Activated T-cell treated with anti-CD3 and anti-CD28 coated beads, Interleukin-2, amount 50 U/mL, for 72 hours (primary cell): Measurements from ENCODE around the gene LRRTM4. TPM values are rescaled to one million over a fixed set of nuclear protein-coding genes. Genes with fewer than 3 reads are reported as not detected.
"Not testable (repeated sequence)": the region's sequence is repeated elsewhere in the genome, so short reads cannot be mapped to it uniquely, and the experiment has no call there.

Source experiments
- ATAC-seq, 2 donors: fragments of 150-1000 bp; cut with Tn5 transposase; replicated peaks in 1 of 2; 2 replicates each; pipeline ENCODE4 v1.10.0; 2021; ENCODE audit warnings: moderate library complexity in 2 of 2, mild to moderate bottlenecking in 1 of 2
- DNase-seq, 2 donors: peaks; one replicate each; pipeline ENCODE4 v3.0.0; 2021 to 2022; ENCODE audit warnings: mixed read lengths in 1 of 2
- H3K27ac Mint-ChIP-seq: one replicate; pipeline ENCODE4 v1.8.0; 2022; ENCODE audit warnings: mild to moderate bottlenecking, moderate library complexity, mixed read lengths
- H3K27me3 Mint-ChIP-seq: one replicate; pipeline ENCODE4 v1.8.0; 2022; ENCODE audit warnings: low read depth, mixed read lengths
- H3K36me3 Mint-ChIP-seq, 2 donors: one replicate each; pipeline ENCODE4 v1.8.0; 2022; ENCODE audit warnings: mixed read lengths in 2 of 2, mild to moderate bottlenecking in 1 of 2; ENCODE audit not compliant: insufficient read depth in 2 of 2
- H3K4me1 Mint-ChIP-seq: one replicate; pipeline ENCODE4 v1.8.0; 2022; ENCODE audit warnings: low read depth, mixed read lengths
- H3K4me3 Mint-ChIP-seq, 2 donors: one replicate each; pipeline ENCODE4 v1.8.0; 2022; ENCODE audit warnings: mild to moderate bottlenecking in 2 of 2, mixed read lengths in 2 of 2, moderate library complexity in 2 of 2
- H3K9me3 Mint-ChIP-seq, 2 donors: one replicate each; pipeline ENCODE4 v1.8.0; 2022; ENCODE audit warnings: mixed read lengths in 2 of 2
- total RNA-seq, 2 donors: library from RNA; stranded (reverse); gene quantifications; one replicate each; pipeline ENCODE4 v1.2.3, GENCODE V29; 2022

The LRRTM4 gene
- total RNA-seq, 2 donors from 2014 or later = not detected

DNA sequence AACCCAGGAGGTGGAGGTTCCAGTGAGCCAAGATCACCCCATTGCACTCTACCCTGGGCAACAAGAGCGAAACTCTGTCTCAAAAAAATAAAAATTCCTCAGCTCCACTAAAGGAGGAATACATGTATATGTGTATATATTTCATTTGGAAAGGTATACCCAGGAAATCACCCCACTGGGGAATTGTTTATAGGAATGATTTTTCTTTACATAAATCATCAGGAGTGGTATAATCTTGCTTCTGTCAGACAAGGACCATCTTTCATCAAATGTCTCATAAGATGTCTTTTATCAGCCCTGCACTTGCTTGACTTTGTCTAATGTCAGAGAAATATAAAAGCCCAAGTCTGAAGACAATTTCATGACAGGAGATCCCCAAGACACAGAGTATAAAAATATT, 709.1 kb downstream of the LRRTM4 start:
- Mint-ChIP-seq H3K27ac (no peak overlapping the region), H3K4me3 (no peak overlapping the region), H3K4me1 (no peaks in the 10 kb centered on the region), H3K9me3 (peaks cover 8 to 12% of the 10 kb centered on the region in 2 donors), H3K36me3 (no peaks in the 10 kb centered on the region), H3K27me3 (no peaks in the 10 kb centered on the region)
- ATAC-seq (no peak), DNase-seq (no peak)

DNA sequence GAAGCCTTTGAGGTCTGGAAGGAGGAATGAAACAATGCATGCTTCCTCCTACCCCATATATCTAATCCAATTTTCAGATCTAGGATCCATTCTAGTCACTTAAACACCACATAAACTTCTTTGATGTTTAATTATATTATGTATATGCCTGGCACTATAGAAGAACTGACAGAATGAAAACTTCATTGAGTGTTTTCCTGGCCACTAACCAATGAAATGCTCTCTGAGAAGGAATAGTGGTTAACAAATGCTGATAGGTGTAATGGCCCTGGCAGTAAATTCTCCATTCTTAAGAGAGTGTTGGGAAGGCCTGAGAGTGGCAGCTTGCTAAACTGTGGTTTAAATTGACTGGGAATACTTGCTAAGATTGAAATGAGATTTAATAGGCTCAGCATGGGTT, 710.0 kb downstream of the LRRTM4 start:
- no peak for ATAC-seq
- no peak for DNase-seq
- H3K9me3 Mint-ChIP-seq = peaks cover 7 to 12% of the 10 kb centered on the region in 2 donors
- no peaks in the 10 kb centered on the region for H3K27me3 Mint-ChIP-seq
- no peaks in the 10 kb centered on the region for H3K4me1 Mint-ChIP-seq
- H3K36me3 Mint-ChIP-seq = no peaks in the 10 kb centered on the region
- no peak overlapping the region for H3K27ac Mint-ChIP-seq
- no peak overlapping the region for H3K4me3 Mint-ChIP-seq

DNA sequence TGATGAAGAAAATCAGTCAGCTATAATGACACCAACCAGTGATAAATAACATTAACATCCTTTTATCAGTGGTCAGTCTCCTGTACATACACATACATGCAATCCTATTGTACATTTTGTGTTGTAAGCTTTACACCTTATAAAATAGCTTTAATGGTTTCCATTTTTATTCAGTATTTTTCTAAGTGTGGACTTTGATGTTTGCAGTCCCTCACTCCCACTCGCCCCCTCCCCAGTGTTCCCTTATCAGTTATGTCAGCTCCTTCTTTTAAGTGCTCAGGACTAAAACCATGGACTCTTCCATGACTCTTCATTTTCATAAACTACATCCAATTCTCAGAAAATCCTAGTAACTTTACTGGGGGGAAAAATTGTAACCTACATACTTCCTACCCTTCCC, 713.0 kb downstream of the LRRTM4 start:
- no peaks in the 10 kb centered on the region for H3K4me1 Mint-ChIP-seq
- H3K36me3 Mint-ChIP-seq = no peaks in the 10 kb centered on the region
- DNase-seq = no peak
- peaks cover 6 to 10% of the 10 kb centered on the region in 2 donors for H3K9me3 Mint-ChIP-seq
- no peak for ATAC-seq
- H3K27ac Mint-ChIP-seq = no peak overlapping the region
- no peaks in the 10 kb centered on the region for H3K27me3 Mint-ChIP-seq
- H3K4me3 Mint-ChIP-seq = no peak overlapping the region

DNA sequence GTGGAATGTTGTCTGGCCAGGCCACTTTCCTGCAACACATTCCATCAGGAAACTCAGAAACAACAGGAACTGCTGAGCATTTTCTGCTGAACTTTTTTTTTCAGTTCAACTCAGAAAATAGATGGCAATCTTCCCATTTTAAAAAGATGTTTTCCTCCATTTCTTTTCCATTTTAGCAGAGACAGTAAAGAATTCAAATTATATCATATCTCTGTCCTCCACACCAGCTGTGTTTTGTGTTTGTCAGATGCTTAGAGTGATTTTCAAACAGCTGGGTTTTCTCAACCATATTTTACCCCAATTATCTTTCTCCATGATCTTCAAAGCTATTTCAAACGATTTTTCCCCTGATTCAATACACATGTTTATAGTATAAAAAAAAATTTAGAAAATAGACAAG, 713.4 kb downstream of the LRRTM4 start:
- ATAC-seq (no peak), DNase-seq (no peak)
- no peaks in the 10 kb centered on the region for H3K36me3 Mint-ChIP-seq
- no peaks in the 10 kb centered on the region for H3K27me3 Mint-ChIP-seq
- H3K9me3 Mint-ChIP-seq = peaks cover 6 to 10% of the 10 kb centered on the region in 2 donors
- H3K4me3 Mint-ChIP-seq = no peak overlapping the region
- H3K27ac Mint-ChIP-seq = no peak overlapping the region
- H3K4me1 Mint-ChIP-seq = no peaks in the 10 kb centered on the region

DNA sequence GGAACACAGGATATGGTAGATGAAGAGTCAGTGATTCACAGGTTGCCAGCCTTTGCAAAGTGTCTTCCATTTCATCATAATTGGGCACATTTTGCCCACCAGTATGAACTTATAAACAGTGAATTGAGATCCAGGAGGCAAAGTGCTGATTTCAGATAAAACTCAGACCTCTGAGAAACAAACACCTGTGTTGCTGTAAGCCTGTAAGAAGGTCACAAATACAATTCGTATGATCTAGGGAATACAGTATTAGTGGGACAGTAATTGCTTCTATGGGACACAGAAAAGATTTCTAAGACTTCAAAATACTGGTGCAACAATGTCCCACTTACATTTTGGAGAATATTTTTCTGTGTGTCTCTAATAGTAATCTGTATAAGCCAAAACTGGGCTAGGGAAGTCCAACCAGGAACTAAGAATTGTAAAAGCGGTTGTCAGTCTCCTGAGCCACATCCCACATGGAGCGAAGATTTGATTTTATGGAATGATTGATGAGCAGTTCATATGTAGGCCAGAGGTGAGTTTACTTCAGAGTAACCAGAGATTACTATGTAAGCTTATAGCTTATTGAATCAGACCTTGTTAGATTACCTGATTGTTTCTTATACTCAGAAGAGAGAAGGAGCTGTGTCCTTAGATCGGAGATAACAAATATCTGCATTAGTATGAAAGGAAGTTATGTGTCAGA, 728.4 kb downstream of the LRRTM4 start:
- ATAC-seq (no peak), DNase-seq (no peak)
- Mint-ChIP-seq H3K9me3 (peaks cover 6 to 8% of the 10 kb centered on the region in 2 donors), H3K27me3 (no peaks in the 10 kb centered on the region), H3K4me1 (no peaks in the 10 kb centered on the region), H3K36me3 (peaks cover 0 to 1% of the 10 kb centered on the region in 2 donors), H3K27ac (no peak overlapping the region), H3K4me3 (no peak overlapping the region)

DNA sequence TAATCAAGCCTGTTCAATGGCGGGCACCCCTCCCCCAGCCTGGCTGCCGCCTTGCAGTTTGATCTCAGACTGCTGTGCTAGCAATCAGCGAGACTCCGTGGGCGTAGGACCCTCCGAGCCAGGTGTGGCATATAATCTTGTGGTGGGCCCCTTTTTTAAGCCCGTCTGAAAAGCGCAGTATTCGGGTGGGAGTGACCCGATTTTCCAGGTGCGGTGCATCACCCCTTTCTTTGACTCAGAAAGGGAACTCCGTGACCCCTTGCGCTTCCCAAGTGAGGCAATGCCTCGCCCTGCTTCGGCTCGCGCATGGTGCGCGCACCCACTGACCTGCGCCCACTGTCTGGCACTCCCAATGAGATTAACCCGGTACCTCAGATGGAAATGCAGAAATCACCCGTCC, 740.9 kb downstream of the LRRTM4 start:
- H3K4me3 Mint-ChIP-seq, H3K4me1 Mint-ChIP-seq, H3K9me3 Mint-ChIP-seq, ATAC-seq, H3K36me3 Mint-ChIP-seq, H3K27me3 Mint-ChIP-seq, H3K27ac Mint-ChIP-seq, DNase-seq: not testable (repeated sequence)

DNA sequence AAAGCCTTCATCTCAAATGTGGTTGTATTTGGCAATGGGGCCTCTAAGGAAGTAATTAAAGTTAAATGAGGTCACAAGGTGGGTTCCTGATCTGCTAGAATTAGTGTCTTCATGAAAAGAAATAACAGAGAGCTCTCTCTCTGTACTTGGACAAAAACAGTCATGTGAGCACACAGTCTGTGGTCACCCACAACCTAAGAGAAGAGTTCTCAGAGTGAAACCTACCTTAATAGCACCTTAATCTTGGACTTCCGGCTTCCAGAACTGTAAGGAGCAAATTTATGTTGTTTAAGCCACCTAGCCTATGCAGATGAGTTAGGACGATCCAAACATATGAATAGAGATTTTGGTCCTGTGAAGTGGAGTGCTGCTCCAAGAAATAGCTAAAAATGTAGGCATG, 758.9 kb downstream of the LRRTM4 start:
- no peaks in the 10 kb centered on the region for H3K36me3 Mint-ChIP-seq
- H3K4me1 Mint-ChIP-seq = no peaks in the 10 kb centered on the region
- no peak for ATAC-seq
- peaks cover 2 to 9% of the 10 kb centered on the region in 2 donors for H3K9me3 Mint-ChIP-seq
- DNase-seq = no peak
- no peak overlapping the region for H3K27ac Mint-ChIP-seq
- H3K27me3 Mint-ChIP-seq = no peaks in the 10 kb centered on the region
- H3K4me3 Mint-ChIP-seq = no peak overlapping the region

DNA sequence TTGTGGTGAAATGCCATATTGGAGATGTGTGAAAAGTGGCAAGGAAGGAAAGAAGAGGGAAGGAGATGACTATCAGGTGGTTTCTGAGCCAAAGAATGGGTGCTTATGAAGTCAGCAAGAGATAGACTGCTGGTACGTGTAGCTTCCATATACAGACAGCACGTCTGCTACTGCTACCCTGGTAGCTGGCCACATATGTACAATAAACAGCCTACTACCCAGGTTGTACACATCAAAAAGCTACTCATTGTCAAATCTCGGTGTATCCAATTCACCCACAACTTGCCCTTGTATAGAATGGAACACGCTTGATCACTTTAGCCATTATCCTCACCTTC, 761.8 kb downstream of the LRRTM4 start:
- H3K36me3 Mint-ChIP-seq = no peaks in the 10 kb centered on the region
- no peak for ATAC-seq
- no peaks in the 10 kb centered on the region for H3K27me3 Mint-ChIP-seq
- H3K4me3 Mint-ChIP-seq = no peak overlapping the region
- no peak overlapping the region for H3K27ac Mint-ChIP-seq
- no peaks in the 10 kb centered on the region for H3K4me1 Mint-ChIP-seq
- no peak for DNase-seq
- H3K9me3 Mint-ChIP-seq = peaks cover 3 to 6% of the 10 kb centered on the region in 2 donors

DNA sequence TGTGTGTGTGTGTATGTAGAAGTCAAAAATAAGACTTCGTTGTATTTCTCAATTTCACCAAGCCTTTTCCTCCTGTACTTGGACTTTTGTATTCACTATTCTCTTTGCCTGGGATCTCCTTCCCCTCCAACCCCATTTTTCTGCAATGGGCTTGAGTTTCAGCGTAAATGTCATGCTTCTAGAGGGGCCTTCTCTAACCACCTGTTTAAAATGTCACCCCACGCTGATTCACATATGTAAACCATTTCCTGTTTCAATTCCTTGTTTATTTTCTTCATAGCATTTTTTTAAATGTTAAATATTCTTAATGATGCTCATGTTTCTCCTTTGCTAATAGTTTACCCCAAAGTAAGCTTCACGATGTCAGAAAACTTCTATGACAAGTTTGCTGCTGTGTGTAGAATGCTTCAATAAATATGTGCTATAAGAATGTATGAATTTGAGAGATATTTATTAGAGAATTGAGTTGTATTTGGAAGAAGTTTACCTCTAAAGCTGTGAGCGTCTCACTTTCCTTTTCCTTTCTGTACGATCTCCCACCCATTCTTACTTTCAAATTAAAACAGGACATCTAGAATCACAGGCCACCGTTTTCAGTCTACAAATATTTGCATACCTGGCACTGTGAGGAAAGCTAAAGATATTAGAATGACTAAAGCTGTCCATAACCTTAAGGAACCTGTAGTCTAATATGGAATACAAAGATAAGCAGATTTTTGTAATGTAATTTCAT, 762.4 kb downstream of the LRRTM4 start:
- Mint-ChIP-seq H3K9me3 (peaks cover 3 to 5% of the 10 kb centered on the region in 2 donors), H3K27ac (no peak overlapping the region), H3K4me3 (no peak overlapping the region), H3K27me3 (no peaks in the 10 kb centered on the region), H3K4me1 (no peaks in the 10 kb centered on the region), H3K36me3 (no peaks in the 10 kb centered on the region)
- no peak for ATAC-seq
- no peak for DNase-seq

DNA sequence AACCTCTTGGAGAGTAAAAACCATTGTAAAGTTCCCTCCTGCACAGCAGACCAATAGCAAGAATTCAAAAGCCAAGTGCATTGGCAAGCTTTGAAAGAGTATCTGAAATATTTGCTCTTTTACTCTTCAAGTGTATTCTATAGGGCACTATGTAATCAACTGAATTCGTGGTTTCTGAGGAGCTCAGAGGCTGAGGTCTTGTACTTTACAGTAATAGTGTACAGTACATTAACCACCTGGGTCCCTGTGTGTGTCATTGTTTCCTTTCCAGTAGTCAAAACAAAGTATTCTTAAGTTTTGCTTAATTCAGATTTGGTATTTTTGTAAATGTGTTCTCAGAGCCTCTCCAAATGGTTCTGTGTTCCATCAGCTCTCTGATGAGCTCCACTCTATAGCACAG, 769.7 kb downstream of the LRRTM4 start:
- no peak for DNase-seq
- H3K4me3 Mint-ChIP-seq = no peak overlapping the region
- ATAC-seq = no peak
- H3K9me3 Mint-ChIP-seq = peaks cover 2 to 10% of the 10 kb centered on the region in 2 donors
- H3K4me1 Mint-ChIP-seq = no peaks in the 10 kb centered on the region
- H3K27me3 Mint-ChIP-seq = no peaks in the 10 kb centered on the region
- no peaks in the 10 kb centered on the region for H3K36me3 Mint-ChIP-seq
- H3K27ac Mint-ChIP-seq = no peak overlapping the region

DNA sequence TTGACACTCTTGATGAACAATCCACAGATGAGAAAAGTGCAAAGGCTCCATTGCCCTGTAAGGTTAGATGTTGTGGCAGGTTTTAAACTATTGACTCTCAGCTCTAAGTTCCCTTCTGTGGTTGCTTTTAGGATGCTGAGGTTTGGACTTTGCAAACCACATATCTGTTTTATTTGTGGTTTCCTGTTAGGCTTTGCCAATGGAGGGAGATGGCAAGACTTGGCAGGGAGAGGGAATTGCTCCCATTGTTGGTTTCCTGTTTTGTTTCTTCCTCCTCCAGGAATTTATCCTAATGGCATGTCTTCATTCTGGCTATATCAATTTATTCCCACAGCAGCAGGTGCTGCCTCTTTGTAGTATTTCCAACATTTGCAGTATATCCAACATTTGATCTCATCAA, 772.3 kb downstream of the LRRTM4 start:
- Mint-ChIP-seq H3K4me1 (no peaks in the 10 kb centered on the region), H3K36me3 (no peaks in the 10 kb centered on the region), H3K9me3 (peaks cover 3 to 9% of the 10 kb centered on the region in 2 donors), H3K4me3 (no peak overlapping the region), H3K27ac (no peak overlapping the region), H3K27me3 (no peaks in the 10 kb centered on the region)
- ATAC-seq (no peak), DNase-seq (no peak)

DNA sequence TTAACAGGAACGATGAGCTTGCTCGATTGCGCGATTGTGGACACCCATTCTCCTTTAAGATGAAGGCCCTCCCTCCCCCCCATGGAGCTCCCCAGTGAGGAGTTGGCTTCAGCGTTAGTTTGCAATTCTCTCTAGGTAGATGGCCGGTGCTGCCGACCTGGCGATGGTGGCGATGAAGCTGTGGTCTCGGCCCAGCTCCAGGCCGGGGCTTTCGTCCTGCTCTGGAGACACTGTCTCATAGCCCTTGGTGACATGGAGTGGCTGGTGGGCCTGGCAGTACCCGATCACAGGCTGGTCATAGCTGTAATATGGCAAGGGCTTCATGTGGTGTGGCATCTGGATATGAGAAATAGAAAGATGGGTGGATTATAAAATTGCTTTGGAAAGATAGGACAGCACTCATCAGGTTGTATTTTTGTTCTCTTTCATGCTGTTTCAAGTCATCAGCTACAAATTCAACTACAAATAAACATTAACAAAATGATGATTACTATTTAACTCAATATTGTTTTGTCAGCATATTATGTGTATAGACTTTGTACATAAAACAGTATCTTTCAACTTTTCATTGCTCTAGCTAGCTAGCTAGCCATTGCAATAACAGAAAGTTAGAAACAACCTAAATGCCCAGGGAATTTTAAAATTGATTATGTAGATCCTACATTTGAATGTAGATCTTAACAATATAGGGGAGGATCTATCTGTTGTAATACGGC, 773.4 kb downstream of the LRRTM4 start:
- DNase-seq (no peak), ATAC-seq (no peak)
- no peaks in the 10 kb centered on the region for H3K27me3 Mint-ChIP-seq
- H3K4me3 Mint-ChIP-seq = no peak overlapping the region
- no peaks in the 10 kb centered on the region for H3K4me1 Mint-ChIP-seq
- peaks cover 3 to 7% of the 10 kb centered on the region in 2 donors for H3K9me3 Mint-ChIP-seq
- H3K27ac Mint-ChIP-seq = no peak overlapping the region
- H3K36me3 Mint-ChIP-seq = no peaks in the 10 kb centered on the region

DNA sequence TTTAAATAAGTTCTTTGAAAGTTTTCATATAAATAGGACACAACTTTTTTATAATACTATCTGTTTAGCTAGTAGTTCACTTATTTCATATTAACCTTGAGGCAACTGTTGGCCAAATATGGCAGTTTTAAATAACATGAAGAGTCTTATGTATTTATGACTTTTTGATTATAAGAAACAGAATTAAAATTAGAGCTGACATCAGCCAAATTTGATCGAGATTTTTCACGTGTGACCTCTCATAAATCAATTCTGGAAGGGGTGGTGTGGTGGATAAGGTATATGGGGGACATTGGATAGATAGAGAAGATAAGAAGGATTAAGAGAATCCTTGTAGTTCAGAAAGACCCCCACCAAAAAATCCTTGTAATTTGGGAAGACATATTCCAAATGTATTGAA, 776.6 kb downstream of the LRRTM4 start:
- no peaks in the 10 kb centered on the region for H3K36me3 Mint-ChIP-seq
- ATAC-seq = no peak

More for the DNA sequence above, 776.6 kb downstream of the LRRTM4 start:
- Mint-ChIP-seq H3K27ac (no peak overlapping the region), H3K9me3 (peaks cover 3 to 7% of the 10 kb centered on the region in 2 donors), H3K4me3 (no peak overlapping the region), H3K4me1 (no peaks in the 10 kb centered on the region), H3K27me3 (no peaks in the 10 kb centered on the region)
- no peak for DNase-seq
